ENCODE measurements around the gene RASA3. TPM values are rescaled to one million over a fixed set of nuclear protein-coding genes. Genes with fewer than 3 reads are reported as not detected.

The RASA3 gene
- total RNA-seq, 2 donors from 2014 or later = 8.6 to 12.5 TPM

- Histone ChIP-seq H3K27ac (no peak overlapping the region), H3K36me3 (no peaks in the 10 kb centered on the region), H3K4me1 (replicated peaks) (no peaks in the 10 kb centered on the region), H3K9me3 (no peaks in the 10 kb centered on the region), H3K27me3 (replicated peaks; ENCODE audit: insufficient read depth) (no peaks in the 10 kb centered on the region), H3K4me3 (no peak overlapping the region)
- WGBS = 77% methylated on average over 30 of the region's 30 CpGs
- DNase-seq (ENCODE audit: low spot score) = no peak
- intact Hi-C loops (cut with DNase I) = no loop called here
- TF ChIP-seq POLR2A (IDR thresholded peaks at IDR 0.05) (no peak), POLR2AphosphoS5 (IDR thresholded peaks at IDR 0.05) (no peak), CTCF (IDR thresholded peaks at IDR 0.05) (no peak)
Observed at GRCh38 chr13:114081761-114082681, 50.4 kb downstream of the RASA3 start.

GRCh38 chr13:114080739-114081561 lies 51.5 kb downstream of the RASA3 start:
- no peaks in the 10 kb centered on the region for H3K4me1 ChIP-seq (replicated peaks)
- DNase-seq (ENCODE audit: low spot score) = no peak
- H3K36me3 ChIP-seq = no peaks in the 10 kb centered on the region
- H3K4me3 ChIP-seq = no peak overlapping the region
- H3K27me3 ChIP-seq (replicated peaks; ENCODE audit: insufficient read depth) = no peaks in the 10 kb centered on the region
- intact Hi-C loops (cut with DNase I) = no loop called here
- no peaks in the 10 kb centered on the region for H3K9me3 ChIP-seq
- TF ChIP-seq POLR2AphosphoS5 (IDR thresholded peaks at IDR 0.05) = no peak
- TF ChIP-seq CTCF (IDR thresholded peaks at IDR 0.05) = no peak
- TF ChIP-seq POLR2A (IDR thresholded peaks at IDR 0.05) = no peak
- WGBS = 95% methylated on average over 34 of the region's 34 CpGs
- H3K27ac ChIP-seq = no peak overlapping the region

- TF ChIP-seq POLR2A (IDR thresholded peaks at IDR 0.05) = no peak
- no peak for TF ChIP-seq POLR2AphosphoS5 (IDR thresholded peaks at IDR 0.05)
- no peak for TF ChIP-seq CTCF (IDR thresholded peaks at IDR 0.05)
- 94% methylated on average over 37 of the region's 37 CpGs for WGBS
- no peak for DNase-seq (ENCODE audit: low spot score)
- no peaks in the 10 kb centered on the region for H3K4me1 ChIP-seq (replicated peaks)
- H3K4me3 ChIP-seq = no peak overlapping the region
- H3K9me3 ChIP-seq = no peaks in the 10 kb centered on the region
- intact Hi-C loops (cut with DNase I) = no loop called here
- no peaks in the 10 kb centered on the region for H3K27me3 ChIP-seq (replicated peaks; ENCODE audit: insufficient read depth)
- H3K36me3 ChIP-seq = no peaks in the 10 kb centered on the region
- no peak overlapping the region for H3K27ac ChIP-seq
Observed at GRCh38 chr13:114079601-114080536, 52.6 kb downstream of the RASA3 start.

- DNase-seq (ENCODE audit: low spot score) = no peak
- no peak overlapping the region for H3K4me3 ChIP-seq
- intact Hi-C loops (cut with DNase I) = no loop called here
- no peaks in the 10 kb centered on the region for H3K27me3 ChIP-seq (replicated peaks; ENCODE audit: insufficient read depth)
- no peaks in the 10 kb centered on the region for H3K36me3 ChIP-seq
- WGBS = 70% methylated on average over 38 of the region's 38 CpGs
- H3K4me1 ChIP-seq (replicated peaks) = no peaks in the 10 kb centered on the region
- no peaks in the 10 kb centered on the region for H3K9me3 ChIP-seq
- H3K27ac ChIP-seq = peak overlapping the region; percentile 28 to 30
- TF ChIP-seq POLR2AphosphoS5 (IDR thresholded peaks at IDR 0.05) = peak; percentile 42
- TF ChIP-seq CTCF (IDR thresholded peaks at IDR 0.05) = no peak
Observed at GRCh38 chr13:114078461-114079451, 53.7 kb downstream of the RASA3 start.
